Ishikawa (cell line): ENCODE results near the gene ARID4B.
A peak's percentile ranks its signal among the peaks of the same experiment; 100 is the strongest.

ENCODE experiments used
- CEBPB ChIP-seq: IDR thresholded peaks from 2 replicates; pipeline ENCODE4 v1.6.1; 2012
- CREB1 ChIP-seq: IDR thresholded peaks from 2 replicates; pipeline ENCODE4 v1.6.1; 2012; ENCODE audit warnings: low read depth
- EGR1 ChIP-seq: IDR thresholded peaks from 2 replicates; pipeline ENCODE4 v1.6.1; 2012
- EP300 ChIP-seq: IDR thresholded peaks from 2 replicates; pipeline ENCODE4 v1.6.1; 2012; ENCODE audit warnings: borderline replicate concordance
- FOXM1 ChIP-seq: IDR thresholded peaks from 2 replicates; pipeline ENCODE4 v1.6.1; 2012; ENCODE audit warnings: low read depth, borderline replicate concordance
- NFIC ChIP-seq: IDR thresholded peaks from 2 replicates; pipeline ENCODE4 v1.6.1; 2012
- RAD21 ChIP-seq: IDR thresholded peaks from 2 replicates; pipeline ENCODE4 v1.6.1; 2012; ENCODE audit warnings: low read depth
- TAF1 ChIP-seq: IDR thresholded peaks from 2 replicates; pipeline ENCODE4 v1.6.1; 2012; ENCODE audit warnings: low read depth, mild to moderate bottlenecking
- TCF12 ChIP-seq: IDR thresholded peaks from 2 replicates; pipeline ENCODE4 v1.6.1; 2012; ENCODE audit warnings: low read depth
- TEAD4 ChIP-seq: IDR thresholded peaks from 2 replicates; pipeline ENCODE4 v1.6.1; 2012
- YY1 ChIP-seq: IDR thresholded peaks from 2 replicates; pipeline ENCODE4 v1.6.1; 2012; ENCODE audit warnings: low read depth
- ZBTB7A ChIP-seq: IDR thresholded peaks from 2 replicates; pipeline ENCODE4 v1.6.1; 2012; ENCODE audit warnings: low read depth
- TF ChIP-seq, protein P1 (sequence below): IDR thresholded peaks from 2 replicates; pipeline ENCODE4 v1.6.1; 2012
- TF ChIP-seq, protein P2 (sequence below): IDR thresholded peaks from 2 replicates; pipeline ENCODE4 v1.6.1; 2012; ENCODE audit warnings: low read depth, mild to moderate bottlenecking
- TF ChIP-seq, protein P3 (sequence below): IDR thresholded peaks from 2 replicates; pipeline ENCODE4 v1.6.1; 2012

Gene ARID4B

DNA sequence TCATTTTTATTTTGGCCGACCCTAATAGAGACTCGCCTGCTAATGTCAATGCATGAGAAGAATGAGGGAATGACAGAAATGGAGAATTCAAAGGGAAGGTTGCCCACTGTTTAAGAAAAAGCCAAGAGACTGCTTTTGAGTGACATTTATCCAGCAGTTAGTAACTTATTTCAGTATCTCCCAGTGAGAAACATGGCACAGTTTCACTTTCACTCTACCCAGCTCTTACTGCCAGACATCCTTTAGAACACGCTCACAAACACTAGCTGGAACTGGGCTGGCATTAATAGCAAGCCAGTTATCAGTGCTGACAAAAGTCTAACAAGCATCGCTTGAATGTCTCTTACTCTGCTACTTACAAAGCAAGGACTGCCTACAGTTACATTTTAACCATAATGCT lies 8.9 kb upstream of the ARID4B start:
- TF ChIP-seq EGR1: no peak
- no peak for TF ChIP-seq CREB1
- TF ChIP-seq CEBPB: no peak
- TF ChIP-seq, protein P1, sequence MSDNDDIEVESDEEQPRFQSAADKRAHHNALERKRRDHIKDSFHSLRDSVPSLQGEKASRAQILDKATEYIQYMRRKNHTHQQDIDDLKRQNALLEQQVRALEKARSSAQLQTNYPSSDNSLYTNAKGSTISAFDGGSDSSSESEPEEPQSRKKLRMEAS: no peak
- no peak for TF ChIP-seq EP300
- TF ChIP-seq, protein P2, sequence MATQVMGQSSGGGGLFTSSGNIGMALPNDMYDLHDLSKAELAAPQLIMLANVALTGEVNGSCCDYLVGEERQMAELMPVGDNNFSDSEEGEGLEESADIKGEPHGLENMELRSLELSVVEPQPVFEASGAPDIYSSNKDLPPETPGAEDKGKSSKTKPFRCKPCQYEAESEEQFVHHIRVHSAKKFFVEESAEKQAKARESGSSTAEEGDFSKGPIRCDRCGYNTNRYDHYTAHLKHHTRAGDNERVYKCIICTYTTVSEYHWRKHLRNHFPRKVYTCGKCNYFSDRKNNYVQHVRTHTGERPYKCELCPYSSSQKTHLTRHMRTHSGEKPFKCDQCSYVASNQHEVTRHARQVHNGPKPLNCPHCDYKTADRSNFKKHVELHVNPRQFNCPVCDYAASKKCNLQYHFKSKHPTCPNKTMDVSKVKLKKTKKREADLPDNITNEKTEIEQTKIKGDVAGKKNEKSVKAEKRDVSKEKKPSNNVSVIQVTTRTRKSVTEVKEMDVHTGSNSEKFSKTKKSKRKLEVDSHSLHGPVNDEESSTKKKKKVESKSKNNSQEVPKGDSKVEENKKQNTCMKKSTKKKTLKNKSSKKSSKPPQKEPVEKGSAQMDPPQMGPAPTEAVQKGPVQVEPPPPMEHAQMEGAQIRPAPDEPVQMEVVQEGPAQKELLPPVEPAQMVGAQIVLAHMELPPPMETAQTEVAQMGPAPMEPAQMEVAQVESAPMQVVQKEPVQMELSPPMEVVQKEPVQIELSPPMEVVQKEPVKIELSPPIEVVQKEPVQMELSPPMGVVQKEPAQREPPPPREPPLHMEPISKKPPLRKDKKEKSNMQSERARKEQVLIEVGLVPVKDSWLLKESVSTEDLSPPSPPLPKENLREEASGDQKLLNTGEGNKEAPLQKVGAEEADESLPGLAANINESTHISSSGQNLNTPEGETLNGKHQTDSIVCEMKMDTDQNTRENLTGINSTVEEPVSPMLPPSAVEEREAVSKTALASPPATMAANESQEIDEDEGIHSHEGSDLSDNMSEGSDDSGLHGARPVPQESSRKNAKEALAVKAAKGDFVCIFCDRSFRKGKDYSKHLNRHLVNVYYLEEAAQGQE: no peak
- no peak for TF ChIP-seq YY1
- no peak for TF ChIP-seq TAF1
- TF ChIP-seq ZBTB7A: no peak
- TF ChIP-seq, protein P3, sequence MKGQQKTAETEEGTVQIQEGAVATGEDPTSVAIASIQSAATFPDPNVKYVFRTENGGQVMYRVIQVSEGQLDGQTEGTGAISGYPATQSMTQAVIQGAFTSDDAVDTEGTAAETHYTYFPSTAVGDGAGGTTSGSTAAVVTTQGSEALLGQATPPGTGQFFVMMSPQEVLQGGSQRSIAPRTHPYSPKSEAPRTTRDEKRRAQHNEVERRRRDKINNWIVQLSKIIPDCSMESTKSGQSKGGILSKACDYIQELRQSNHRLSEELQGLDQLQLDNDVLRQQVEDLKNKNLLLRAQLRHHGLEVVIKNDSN: no peak
- TF ChIP-seq TCF12: no peak
- no peak for TF ChIP-seq FOXM1
- TF ChIP-seq TEAD4: no peak
- no peak for TF ChIP-seq NFIC
- TF ChIP-seq RAD21: no peak

DNA sequence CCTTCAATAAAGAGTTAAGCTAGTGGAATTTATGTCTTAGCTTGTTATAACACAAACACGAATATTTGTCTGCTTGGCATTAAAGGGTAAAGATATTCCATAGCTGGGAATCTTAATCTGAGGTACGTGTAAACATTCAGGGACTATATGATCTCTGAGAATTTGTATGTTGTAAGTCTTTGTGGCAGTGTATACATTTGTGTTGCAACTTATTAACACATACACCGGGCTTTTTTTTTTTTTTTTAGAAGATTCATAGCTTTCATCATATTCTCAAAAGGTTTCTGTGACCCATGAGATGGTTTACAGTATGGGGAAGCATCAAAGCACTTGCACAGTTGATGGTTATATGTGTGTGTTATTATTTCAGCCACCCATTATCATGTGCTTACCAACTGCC lies 3.4 kb upstream of the ARID4B start:
- no peak for TF ChIP-seq NFIC
- TF ChIP-seq, protein P2: no peak
- TF ChIP-seq TEAD4: no peak
- TF ChIP-seq TAF1: no peak
- TF ChIP-seq EGR1: no peak
- no peak for TF ChIP-seq EP300
- TF ChIP-seq ZBTB7A: no peak
- TF ChIP-seq, protein P1: no peak

DNA sequence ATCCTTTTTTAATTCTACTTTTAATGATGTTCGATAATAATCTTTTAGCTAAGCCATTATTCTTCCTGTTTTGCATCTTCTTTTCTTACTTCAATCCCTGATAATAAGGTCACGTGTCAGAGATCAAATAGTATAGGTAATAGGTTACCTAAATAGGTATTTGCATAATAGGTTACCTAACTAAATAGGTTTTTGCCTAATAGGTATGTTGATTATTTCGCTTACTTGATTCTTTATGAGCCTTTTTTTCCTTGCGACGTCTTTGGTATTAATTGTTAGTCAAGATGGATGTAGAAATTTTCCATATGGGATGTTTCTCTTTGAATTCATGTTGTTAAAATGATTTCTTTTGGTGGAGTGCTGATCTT lies 2.9 kb upstream of the ARID4B start:
- TF ChIP-seq CEBPB: no peak
- TF ChIP-seq TCF12: no peak
- no peak for TF ChIP-seq EP300
- no peak for TF ChIP-seq YY1
- no peak for TF ChIP-seq RAD21
- TF ChIP-seq, protein P2: no peak
- no peak for TF ChIP-seq NFIC
- no peak for TF ChIP-seq FOXM1
- TF ChIP-seq CREB1: no peak
- TF ChIP-seq, protein P1: no peak
- no peak for TF ChIP-seq ZBTB7A
- TF ChIP-seq EGR1: no peak
- no peak for TF ChIP-seq TEAD4
- TF ChIP-seq, protein P3: no peak

DNA sequence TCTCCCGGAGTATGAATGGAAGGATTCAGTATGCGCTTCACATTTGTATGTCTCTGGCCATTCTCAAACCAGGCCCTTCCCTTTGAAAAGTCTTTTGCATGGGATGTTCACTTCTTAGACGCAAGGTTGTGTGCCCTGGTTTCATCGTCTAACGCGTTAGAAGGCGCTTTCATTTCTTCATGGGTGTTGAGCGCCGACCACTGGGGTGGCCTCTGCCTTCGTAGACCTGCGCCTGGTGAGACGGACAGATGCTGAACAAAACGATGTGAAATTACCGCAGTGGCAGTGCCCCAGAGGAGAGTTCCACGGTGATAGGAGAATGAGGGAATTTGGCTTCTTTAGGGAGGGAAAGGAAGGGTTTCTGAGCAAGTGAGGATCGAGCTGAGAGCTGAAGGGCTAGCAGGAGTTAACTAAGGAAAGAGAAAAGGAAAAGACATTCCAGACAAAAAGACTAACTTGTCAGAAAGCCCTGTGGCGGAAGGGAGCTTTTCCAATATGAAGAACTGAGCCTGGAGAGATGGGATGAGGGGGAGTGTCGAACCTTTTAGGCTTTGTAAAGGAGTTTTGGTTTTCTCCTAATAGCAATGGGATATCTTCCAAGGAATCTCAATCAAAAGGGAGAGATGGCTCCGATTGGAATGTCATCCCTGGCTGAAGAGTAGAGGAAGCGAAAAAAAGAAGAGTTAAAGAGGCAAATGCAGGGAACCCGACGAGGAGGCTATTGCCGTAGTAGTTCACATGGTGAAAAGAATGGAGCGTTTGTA lies 1.3 kb upstream of the ARID4B start:
- TF ChIP-seq CREB1: no peak
- TF ChIP-seq RAD21: peak; percentile 28; the same call in 1 of the 2 replicates
- TF ChIP-seq TCF12: no peak
